Measurements from ENCODE around the gene KRT33A. TPM values are rescaled to one million over a fixed set of nuclear protein-coding genes. Genes with fewer than 3 reads are reported as not detected.
A peak's percentile ranks its signal among the peaks of the same experiment; 100 is the strongest.

KRT33A gene
- total and polyA plus RNA-seq, 2 of the 8 experiments (the other 6 are each of a cell fraction or from before 2014, with no cell fraction given) = not detected

DNA sequence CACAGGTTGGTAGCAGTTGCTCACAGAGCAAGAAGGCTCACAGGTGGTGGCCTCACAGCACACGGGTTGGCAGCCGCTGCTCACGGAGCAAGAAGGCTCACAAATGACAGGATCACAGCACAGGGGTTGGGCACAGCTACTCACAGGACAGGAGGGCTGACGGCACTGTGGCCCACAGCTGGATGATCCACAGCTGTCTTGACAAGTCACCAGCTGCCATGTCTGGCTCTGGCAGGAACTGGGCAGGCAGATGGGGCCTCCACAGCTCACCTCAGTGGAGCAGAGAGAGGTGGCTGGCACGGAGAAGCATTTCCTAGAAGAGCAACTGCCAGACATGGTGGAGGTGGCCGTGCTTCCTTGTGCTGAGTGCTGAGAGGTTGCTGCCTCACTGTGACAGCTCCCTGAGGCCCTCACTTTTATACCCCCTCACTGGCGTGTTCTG lies 41.7 kb downstream of the KRT33A start, which contains the start of gene KRTAP16-1:
KRTAP16-1 (minus strand) TSS at position 392 of the 442 bp plus-strand sequence; CDS start at position 336, 56 bp downstream.
- no peak within 1 kb of the TSS for H2BK120ac ChIP-seq (replicated peaks; ENCODE audit: low read depth, low read length)
- POLR2A ChIA-PET (ENCODE audit: partially characterized antibody) = no interaction called here
- peak within 1 kb of the TSS; percentile 46; the same call in 1 of the 2 replicates for H2BK15ac ChIP-seq (ENCODE audit: low read length)
- no peak within 1 kb of the TSS for H3K14ac ChIP-seq (ENCODE audit: insufficient read length)
- no peak within 1 kb of the TSS for H3K4me3 ChIP-seq (ENCODE audit: extremely low read depth in 1 of 4, insufficient read depth in 2 of 4, low read depth in 3 of 4, low read length in 4 of 4)
- no peak for FAIRE-seq
- H3K23me2 ChIP-seq (ENCODE audit: low read depth, low read length) = no peaks in the 10 kb centered on the region; the same call in 1 of the 2 replicates
- H3K79me2 ChIP-seq (ENCODE audit: control insufficient read depth in 1 of 2, insufficient read depth in 2 of 2, low read length in 2 of 2) = no peaks in the 10 kb centered on the region
- H2AK5ac ChIP-seq (ENCODE audit: low read depth, low read length) = no peak within 1 kb of the TSS
- no peak within 1 kb of the TSS for H3K23ac ChIP-seq (ENCODE audit: insufficient read length)
- no peaks in the 10 kb centered on the region for H3K9me3 ChIP-seq (ENCODE audit: insufficient read depth in 2 of 2, low read depth in 1 of 2, low read length in 1 of 2)
- H3K56ac ChIP-seq (replicated peaks; ENCODE audit: insufficient read length, low read depth, low read length) = no peak within 1 kb of the TSS
- DNase-seq (ENCODE audit: low read depth in 1 of 2, low spot score in 2 of 2) = no peak
- H4K20me1 ChIP-seq (replicated peaks in 1 of 2; ENCODE audit: control insufficient read depth in 1 of 2, insufficient read depth in 2 of 2, low read length in 2 of 2) = no peaks in the 10 kb centered on the region
- H3K27ac ChIP-seq (ENCODE audit: low read depth, low read length) = no peak within 1 kb of the TSS
- H3K4me2 ChIP-seq (ENCODE audit: insufficient read depth in 1 of 2, low read depth in 2 of 2, low read length in 2 of 2) = no peak within 1 kb of the TSS
- no peaks in the 10 kb centered on the region for H3K36me3 ChIP-seq (ENCODE audit: control insufficient read depth in 2 of 4, insufficient read depth in 4 of 4, low read length in 3 of 4)
- no peak within 1 kb of the TSS for H4K91ac ChIP-seq (replicated peaks; ENCODE audit: insufficient read length, low read length)
- no peaks in the 10 kb centered on the region; a peak in 1 of 7 replicates for H3K27me3 ChIP-seq (replicated peaks in 1 of 4; ENCODE audit: control insufficient read depth in 3 of 4, extremely low read depth in 1 of 4, insufficient read depth in 3 of 4, low read length in 3 of 4)
- H2BK12ac ChIP-seq (ENCODE audit: low read depth, low read length) = no peak within 1 kb of the TSS
- H4K8ac ChIP-seq (ENCODE audit: extremely low read depth, insufficient read depth, low read length) = no peak within 1 kb of the TSS
- no peak within 1 kb of the TSS for H2BK20ac ChIP-seq (ENCODE audit: low read length)
- H3K18ac ChIP-seq (ENCODE audit: extremely low read depth, low read length) = no peak within 1 kb of the TSS
- 90% methylated on average over 5 of the region's 7 CpGs; no CpG with 5 or more reads in 1 of the 2 experiments for WGBS, 2 experiments (ENCODE audit: extremely low coverage in 1 of 2, insufficient coverage in 1 of 2, insufficient read length in 1 of 2, insufficient replicate concordance in 2 of 2, low coverage in 1 of 2, low lambda C conversion rate in 2 of 2, missing lambda C conversion rate in 1 of 2)
- H3K4me1 ChIP-seq (replicated peaks in 1 of 4; ENCODE audit: control insufficient read depth in 3 of 4, insufficient read depth in 4 of 4, low read length in 3 of 4) = no peaks in the 10 kb centered on the region; a peak in 2 of 7 replicates
- no peaks in the 10 kb centered on the region for H3K79me1 ChIP-seq (ENCODE audit: low read depth, low read length)
- H3K9ac ChIP-seq (replicated peaks in 1 of 4; ENCODE audit: extremely low read depth in 1 of 4, low read depth in 3 of 4, low read length in 3 of 4) = no peak within 1 kb of the TSS
- H2BK5ac ChIP-seq (ENCODE audit: low read depth, low read length) = 0 out of 2 replicates have a peak within 1 kb of the TSS, but pooled peaks have one; percentile 39
- H4K5ac ChIP-seq (ENCODE audit: insufficient read length, low read depth, low read length) = no peak within 1 kb of the TSS
- H3K4ac ChIP-seq (replicated peaks; ENCODE audit: insufficient read length, low read depth, low read length) = no peak within 1 kb of the TSS
- H2AFZ ChIP-seq (ENCODE audit: low read length) = no peak within 1 kb of the TSS
- CTCF ChIA-PET (ENCODE audit: partially characterized antibody) = interaction anchor here (0.9 to 1.7 kb wide), 2 partner anchors 13 to 133 kb away, joined by 3 to 4 read pairs; no protein-coding TSS in a partner anchor
- TF ChIP-seq FOSL1 (IDR thresholded peaks at IDR 0.05; ENCODE audit: insufficient read depth, low read depth, low read length) (no peak), GABPA (IDR thresholded peaks at IDR 0.05; ENCODE audit: borderline replicate concordance, insufficient read depth, low read length) (no peak), GTF2F1 (IDR thresholded peaks at IDR 0.05; ENCODE audit: borderline replicate concordance, low read depth, low read length) (no peak), YY1 (IDR thresholded peaks at IDR 0.05; ENCODE audit: low read depth, low read length) (no peak), TAF1 (IDR thresholded peaks at IDR 0.05; ENCODE audit: low read depth, low read length) (no peak), EP300 (IDR thresholded peaks at IDR 0.05; ENCODE audit: borderline replicate concordance in 1 of 2, low read depth in 2 of 2, low read length in 2 of 2) (no peak), EZH2 (IDR thresholded peaks at IDR 0.05; ENCODE audit: low read depth, low read length, severe bottlenecking) (no peak), NRF1 (IDR thresholded peaks at IDR 0.05; ENCODE audit: low read depth, low read length) (no peak), SP4 (IDR thresholded peaks at IDR 0.05; ENCODE audit: low read length) (no peak), POU5F1 (IDR thresholded peaks at IDR 0.05; ENCODE audit: low read depth, low read length) (no peak)
- TF ChIP-seq, protein P1, sequence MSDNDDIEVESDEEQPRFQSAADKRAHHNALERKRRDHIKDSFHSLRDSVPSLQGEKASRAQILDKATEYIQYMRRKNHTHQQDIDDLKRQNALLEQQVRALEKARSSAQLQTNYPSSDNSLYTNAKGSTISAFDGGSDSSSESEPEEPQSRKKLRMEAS (IDR thresholded peaks at IDR 0.05) = no peak

All from H1 (cell line).